HG03469 (cell line): ENCODE measurements around the gene SPATS1.

Source experiments
- ATAC-seq: cut with Tn5 transposase; IDR thresholded peaks from one replicate; pipeline ENCODE4 v1.9.1; 2021; ENCODE audit warnings: mild to moderate bottlenecking, moderate library complexity, moderate number of reproducible peaks; ENCODE audit not compliant: unreplicated experiment

Gene SPATS1

GRCh38 chr6:44387346-44388134 lies 45.1 kb downstream of the SPATS1 start, which contains the start of gene CDC5L:
TSS of gene CDC5L (plus strand) at chr6:44387706. CDS start at chr6:44387824, 118 bp downstream.
- peak; percentile 90 for ATAC-seq

GRCh38 chr6:44388135-44388487 lies 45.7 kb downstream of the SPATS1 start:
- no peak for ATAC-seq

DNA sequence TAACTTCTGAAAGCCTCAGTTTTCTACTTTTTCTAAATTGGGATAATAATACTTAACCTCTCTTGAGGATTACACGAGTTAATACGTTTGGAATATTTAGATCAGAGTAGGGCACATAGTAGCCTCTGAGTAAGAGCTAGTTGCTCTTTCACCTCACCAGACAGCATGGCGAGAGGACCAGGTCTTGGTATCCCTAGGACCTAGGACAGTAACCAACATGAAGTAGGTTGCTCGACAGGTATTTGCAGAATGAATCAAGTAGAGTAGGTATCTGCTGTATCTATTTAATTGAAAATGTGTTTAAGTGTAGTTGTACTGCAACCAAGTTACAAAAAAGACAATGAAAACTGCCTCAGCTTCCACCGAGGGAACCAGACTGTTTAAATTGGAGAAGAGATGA lies 46.4 kb downstream of the SPATS1 start:
- no peak for ATAC-seq

DNA sequence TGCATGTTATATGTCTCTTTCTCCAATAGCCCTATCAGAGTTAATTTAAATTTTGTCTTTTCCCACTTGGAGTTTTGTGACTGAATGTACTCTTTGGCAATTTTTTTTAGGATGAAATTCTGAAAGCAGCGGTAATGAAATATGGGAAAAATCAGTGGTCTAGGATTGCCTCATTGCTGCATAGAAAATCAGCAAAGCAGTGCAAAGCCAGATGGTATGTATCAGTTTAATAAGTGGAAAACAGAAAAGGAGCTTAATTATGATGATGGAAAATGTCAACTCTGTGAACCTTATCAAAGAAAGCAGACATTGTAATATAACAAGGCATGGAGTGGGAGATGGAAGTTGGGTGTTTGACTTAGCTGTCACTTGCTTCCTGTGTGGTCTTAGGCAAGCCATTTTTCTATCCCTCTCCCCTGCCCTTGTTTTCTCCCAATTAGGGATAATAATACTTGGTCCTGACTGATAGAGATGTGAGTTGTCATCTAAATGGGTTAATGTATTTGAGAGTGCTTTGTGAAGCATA lies 47.8 kb downstream of the SPATS1 start:
- no peak for ATAC-seq
